ENCODE data around the gene CNOT6. TPM values are rescaled to one million over a fixed set of nuclear protein-coding genes. Genes with fewer than 3 reads are reported as not detected.
"Not testable (repeated sequence)": the region's sequence is repeated elsewhere in the genome, so short reads cannot be mapped to it uniquely, and the experiment has no call there.

The CNOT6 gene
- polyA plus RNA-seq (ENCODE audit: insufficient read length): 23.0 TPM

- DNase-seq (ENCODE audit: low read depth): peak; percentile 85
Measured at GRCh38 chr5:180494060-180494509, at the start of gene CNOT6. Gene CNOT6 (plus strand): TSS chr5:180494379. CDS start chr5:180529277, 34,898 bp downstream.

DNA sequence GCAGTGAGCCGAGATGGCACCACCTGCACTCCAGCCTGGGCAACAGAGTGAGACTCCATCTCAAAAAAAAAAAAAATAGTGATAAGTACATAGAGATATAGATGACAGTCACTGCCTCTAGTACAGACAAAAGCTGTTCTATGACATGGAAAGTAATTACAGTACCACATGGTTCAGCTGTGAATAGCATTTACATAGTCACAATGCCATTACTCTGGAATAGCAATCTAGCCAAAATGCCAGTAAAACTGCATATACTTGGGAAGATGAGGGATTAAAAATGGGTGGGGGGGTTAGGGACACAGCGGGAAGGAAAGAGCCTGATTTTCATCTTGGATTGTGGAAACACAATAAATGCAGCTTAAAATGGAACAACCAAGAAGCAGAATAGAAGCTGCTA is 39.4 kb upstream of the CNOT6 start:
- DNase-seq (ENCODE audit: low read depth): no peak

DNA sequence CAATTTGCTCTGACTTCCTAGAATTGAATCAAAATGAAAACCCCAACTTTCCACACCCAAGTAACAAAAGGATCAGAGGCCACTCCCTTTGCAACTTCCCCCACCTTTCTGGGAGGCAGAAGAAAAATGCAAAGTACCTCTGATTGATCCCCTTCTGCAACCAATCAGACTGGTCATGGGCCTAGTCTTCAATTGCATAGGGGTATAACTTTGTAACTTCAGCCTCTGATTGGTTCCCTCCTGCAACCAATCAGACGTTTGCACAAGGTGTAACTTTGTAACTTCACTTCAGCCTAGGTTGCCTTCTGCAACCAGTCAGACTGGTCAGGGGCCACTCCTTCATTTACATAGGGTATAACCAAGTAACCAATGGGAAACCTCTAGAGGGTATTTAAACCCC is 38.3 kb upstream of the CNOT6 start:
- DNase-seq (ENCODE audit: low read depth): no peak

GRCh38 chr5:180456792-180457191 is 37.4 kb upstream of the CNOT6 start:
- no peak for DNase-seq (ENCODE audit: low read depth)

DNA sequence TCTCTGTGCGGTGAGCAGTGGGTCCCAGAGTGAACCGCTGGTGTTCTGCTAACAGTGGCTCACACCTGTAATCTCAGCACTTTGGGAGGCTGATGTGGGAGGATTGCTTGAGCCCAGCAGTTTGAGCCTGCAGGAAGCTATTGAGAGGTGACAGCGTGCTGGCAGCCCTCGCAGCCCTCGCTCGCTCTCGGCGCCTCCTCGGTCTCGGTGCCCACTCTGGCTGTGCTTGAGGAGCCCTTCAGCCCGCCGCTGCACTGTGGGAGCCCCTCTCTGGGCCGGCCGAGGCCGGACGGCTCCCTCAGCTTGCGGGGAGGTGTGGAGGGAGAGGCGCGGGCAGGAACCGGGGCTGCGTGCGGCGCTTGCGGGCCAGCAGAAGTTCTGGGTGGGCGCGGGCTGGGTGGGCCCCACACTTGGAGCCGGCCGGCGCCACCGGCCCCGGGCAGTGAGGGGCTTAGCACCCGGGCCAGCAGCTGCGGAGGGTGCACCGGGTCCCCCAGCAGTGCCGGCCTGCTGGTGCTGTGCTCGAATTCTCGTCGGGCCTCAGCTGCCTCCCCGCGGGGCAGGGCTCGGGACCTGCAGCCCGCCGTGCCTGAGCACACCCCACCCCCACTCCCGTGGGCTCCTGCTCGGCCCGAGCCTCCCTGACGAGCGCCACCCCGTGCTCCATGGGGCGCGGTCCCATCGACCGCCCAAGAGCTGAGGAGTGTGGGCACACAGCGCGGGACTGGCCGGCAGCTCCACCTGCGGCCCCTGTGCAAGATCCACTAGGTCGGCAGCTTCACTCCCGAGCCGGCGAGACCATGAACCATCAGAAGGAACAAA is 35.1 kb upstream of the CNOT6 start:
- not testable (repeated sequence) for DNase-seq (ENCODE audit: low read depth)

DNA sequence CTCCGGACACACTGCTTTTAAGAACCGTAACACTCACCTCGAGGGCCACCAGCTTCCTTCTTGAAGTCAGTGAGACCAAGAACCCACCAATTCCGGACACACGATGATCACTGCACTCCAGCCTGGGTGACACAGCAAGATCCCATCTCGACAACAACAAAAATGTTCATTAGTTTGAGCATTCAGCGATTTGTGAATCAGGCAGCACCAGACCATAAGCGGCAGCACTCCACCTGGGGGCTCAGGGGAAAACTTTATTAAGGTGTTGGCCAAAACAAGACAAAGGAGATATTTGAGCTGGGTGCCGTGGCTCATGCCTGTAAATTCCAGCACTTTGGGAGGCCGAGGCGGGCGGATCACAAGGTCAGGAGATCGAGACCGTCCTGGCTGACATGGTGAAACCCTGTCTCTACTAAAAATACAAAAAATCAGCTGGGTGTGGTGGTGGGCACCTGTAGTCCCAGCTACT is 34.5 kb upstream of the CNOT6 start:
- DNase-seq (ENCODE audit: low read depth): not testable (repeated sequence)

DNA sequence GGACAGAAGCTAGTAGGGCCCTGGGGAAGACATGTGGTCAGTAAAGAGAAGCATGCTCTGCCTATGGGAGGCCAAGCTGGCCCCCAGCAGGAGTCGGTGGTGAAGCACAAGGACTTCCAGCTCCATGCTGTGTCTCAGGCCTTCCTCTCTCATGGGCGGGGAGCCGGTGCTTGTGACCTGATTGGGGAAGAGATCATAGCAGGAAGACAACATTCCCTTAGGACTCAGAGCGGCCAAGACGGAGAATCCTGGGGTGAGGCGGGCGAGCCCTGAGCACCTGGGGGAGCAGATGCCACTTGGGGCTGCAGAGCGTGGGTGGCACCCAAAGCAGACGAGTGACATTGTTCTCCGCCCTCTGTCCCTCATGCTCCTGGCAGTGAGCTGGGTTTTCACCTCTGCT is 33.3 kb upstream of the CNOT6 start:
- DNase-seq (ENCODE audit: low read depth): no peak

DNA sequence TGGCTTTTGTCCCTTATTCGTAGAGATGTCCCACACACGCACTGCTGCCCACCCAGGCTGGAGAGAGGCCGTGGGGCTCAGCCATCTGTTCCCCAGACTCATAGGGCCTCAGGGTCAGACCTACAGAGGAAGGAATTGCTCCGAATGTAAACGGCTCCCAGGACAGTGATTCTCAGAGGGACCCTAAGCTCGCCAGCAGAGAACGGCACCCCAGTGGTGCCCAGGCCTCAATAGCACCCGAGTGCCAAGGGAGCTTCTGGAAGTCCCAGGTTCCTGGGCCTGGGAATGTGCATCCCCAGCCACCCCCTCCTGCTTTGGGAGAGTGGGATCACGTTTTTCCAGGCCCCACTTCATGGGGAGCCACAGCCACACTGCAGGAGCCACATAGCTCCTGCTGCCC is 32.9 kb upstream of the CNOT6 start:
- DNase-seq (ENCODE audit: low read depth): no peak

- DNase-seq (ENCODE audit: low read depth): no peak
Measured at GRCh38 chr5:180463216-180463900, 30.8 kb upstream of the CNOT6 start.

GRCh38 chr5:180463916-180464602 is 30.1 kb upstream of the CNOT6 start:
- DNase-seq (ENCODE audit: low read depth): no peak

GRCh38 chr5:180464603-180464970 is 29.6 kb upstream of the CNOT6 start:
- no peak for DNase-seq (ENCODE audit: low read depth)

DNA sequence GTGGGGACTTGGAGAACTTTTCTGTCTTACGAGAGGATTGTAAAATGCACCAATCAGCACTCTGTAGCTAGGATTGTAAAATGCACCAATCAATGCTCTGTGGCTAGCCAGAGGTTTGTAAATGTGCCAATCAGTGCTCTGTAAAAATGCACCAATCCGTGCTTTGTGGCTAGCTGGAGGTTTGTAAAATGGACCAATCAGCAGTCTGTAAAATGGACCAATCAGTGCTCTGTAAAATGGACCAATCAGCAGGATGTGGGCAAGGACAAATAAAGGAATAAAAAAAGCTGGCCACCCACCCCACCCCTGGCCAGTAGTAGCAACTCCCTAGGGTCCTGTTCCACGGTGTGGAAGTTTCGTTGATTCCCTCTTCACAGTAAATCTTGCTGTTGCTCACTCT is 29.1 kb upstream of the CNOT6 start:
- DNase-seq (ENCODE audit: low read depth): not testable (repeated sequence)

- DNase-seq (ENCODE audit: low read depth): no peak
Measured at GRCh38 chr5:180466316-180466715, 27.9 kb upstream of the CNOT6 start.

GRCh38 chr5:180467028-180467975 is 26.9 kb upstream of the CNOT6 start:
- DNase-seq (ENCODE audit: low read depth): no peak

GRCh38 chr5:180467989-180468731 is 26.0 kb upstream of the CNOT6 start:
- DNase-seq (ENCODE audit: low read depth): no peak

DNA sequence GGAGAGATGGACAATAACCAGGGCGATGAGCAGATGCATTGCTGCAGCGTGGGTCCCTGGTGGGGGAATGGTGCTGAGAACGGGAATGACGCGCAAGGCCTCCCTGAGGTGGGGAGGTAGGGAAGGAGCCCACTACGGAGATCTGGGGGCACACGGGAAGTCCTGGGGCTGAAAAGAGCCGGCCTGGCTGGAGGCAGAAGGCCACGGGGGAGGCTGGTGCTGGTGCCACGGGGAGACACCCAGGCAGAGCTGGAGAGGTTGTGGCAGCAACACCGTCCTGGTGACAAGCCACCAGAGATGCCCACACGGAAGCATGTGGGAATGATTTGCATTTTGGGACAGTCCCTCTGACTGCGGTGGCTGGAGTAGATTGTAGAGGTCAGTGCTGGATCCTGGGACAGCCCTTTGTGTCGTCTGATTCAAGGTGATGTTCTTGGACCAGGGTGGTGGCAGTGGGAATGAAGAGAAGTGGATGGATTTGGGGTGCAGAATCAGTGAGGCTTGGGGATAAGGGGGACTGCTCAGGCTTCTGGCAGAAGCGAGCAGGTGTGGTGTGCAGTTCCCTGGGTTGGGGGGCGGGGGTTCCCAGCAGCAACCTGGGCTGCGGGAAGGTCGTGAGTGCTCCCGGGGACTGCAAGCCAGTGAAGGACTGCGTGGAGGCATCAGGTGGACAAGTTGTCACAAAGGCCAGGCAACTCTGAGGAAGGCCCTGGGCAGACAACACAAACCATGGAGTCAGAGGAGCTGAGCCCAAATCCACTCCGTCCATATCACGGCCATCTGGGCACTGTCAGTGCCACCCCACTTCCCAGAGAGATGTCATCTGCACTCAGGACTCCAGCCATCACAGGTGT is 25.2 kb upstream of the CNOT6 start:
- no peak for DNase-seq (ENCODE audit: low read depth)

GRCh38 chr5:180469586-180469865 is 24.7 kb upstream of the CNOT6 start:
- DNase-seq (ENCODE audit: low read depth): no peak

DNA sequence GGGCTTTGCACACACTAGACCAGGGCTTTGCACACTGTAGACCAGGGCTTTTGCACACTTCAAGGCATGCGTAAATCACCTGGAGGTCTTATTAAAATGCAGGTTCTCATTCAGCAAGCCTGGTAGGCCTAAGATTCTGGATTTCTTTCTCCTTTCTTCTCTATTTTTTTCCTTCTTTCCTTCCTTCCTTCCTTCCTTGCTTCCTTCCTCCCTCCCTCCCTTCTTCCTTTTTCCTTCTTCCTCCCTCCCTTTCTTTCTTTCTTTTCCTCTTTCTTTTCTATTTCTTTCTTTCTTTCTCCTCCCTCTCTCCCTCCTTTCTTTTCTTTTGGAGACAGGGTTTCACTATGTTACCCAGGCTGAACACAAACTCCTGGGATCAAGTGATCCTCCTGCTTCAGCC is 24.3 kb upstream of the CNOT6 start:
- DNase-seq (ENCODE audit: low read depth): no peak

- no peak for DNase-seq (ENCODE audit: low read depth)
Measured at GRCh38 chr5:180470361-180470760, 23.8 kb upstream of the CNOT6 start.
